Activated T-helper 2 cell treated with anti-CD3 and anti-CD28 coated beads, Interferon-gamma antibody, Interleukin-2, Interleukin-4, amounts not matched to agents 10 μg/mL and 5 μg/mL and 100 μg/mL, durations not matched to agents 14 hours and 24 hours and 36 hours (primary cell): ENCODE results near the gene GPD2. TPM values are rescaled to one million over a fixed set of nuclear protein-coding genes. Genes with fewer than 3 reads are reported as not detected.
A peak's percentile ranks its signal among the peaks of the same experiment; 100 is the strongest.

Experiments used
- DNase-seq: peaks from one replicate; pipeline ENCODE4 v3.0.0; 2021; ENCODE audit warnings: low spot score
- H3K27ac Mint-ChIP-seq: one replicate; pipeline ENCODE4 v1.8.0; 2021; ENCODE audit warnings: mixed read lengths
- H3K27me3 Mint-ChIP-seq: one replicate; pipeline ENCODE4 v1.8.0; 2021; ENCODE audit warnings: low read depth, mixed read lengths
- H3K36me3 Mint-ChIP-seq: one replicate; pipeline ENCODE4 v1.8.0; 2021; ENCODE audit warnings: low read depth, mixed read lengths
- H3K4me1 Mint-ChIP-seq: one replicate; pipeline ENCODE4 v1.8.0; 2021; ENCODE audit warnings: low read depth, mixed read lengths
- H3K4me3 Mint-ChIP-seq: one replicate; pipeline ENCODE4 v1.8.0; 2021; ENCODE audit warnings: low read depth, mild to moderate bottlenecking, moderate library complexity, mixed read lengths
- H3K9me3 Mint-ChIP-seq: one replicate; pipeline ENCODE4 v1.8.0; 2021; ENCODE audit warnings: mixed read lengths
- intact Hi-C: fragments of 100-400 bp; cut with micrococcal nuclease; formaldehyde crosslinking; loops from one replicate; pipeline ENCODE4 v1.15.1; 2023
- total RNA-seq: library from RNA; stranded (reverse); gene quantifications from 2 replicates; pipeline ENCODE4 v1.2.3, GENCODE V29; 2022

The GPD2 gene
- total RNA-seq, 1 donor from 2014 or later = 23.7 TPM

DNA sequence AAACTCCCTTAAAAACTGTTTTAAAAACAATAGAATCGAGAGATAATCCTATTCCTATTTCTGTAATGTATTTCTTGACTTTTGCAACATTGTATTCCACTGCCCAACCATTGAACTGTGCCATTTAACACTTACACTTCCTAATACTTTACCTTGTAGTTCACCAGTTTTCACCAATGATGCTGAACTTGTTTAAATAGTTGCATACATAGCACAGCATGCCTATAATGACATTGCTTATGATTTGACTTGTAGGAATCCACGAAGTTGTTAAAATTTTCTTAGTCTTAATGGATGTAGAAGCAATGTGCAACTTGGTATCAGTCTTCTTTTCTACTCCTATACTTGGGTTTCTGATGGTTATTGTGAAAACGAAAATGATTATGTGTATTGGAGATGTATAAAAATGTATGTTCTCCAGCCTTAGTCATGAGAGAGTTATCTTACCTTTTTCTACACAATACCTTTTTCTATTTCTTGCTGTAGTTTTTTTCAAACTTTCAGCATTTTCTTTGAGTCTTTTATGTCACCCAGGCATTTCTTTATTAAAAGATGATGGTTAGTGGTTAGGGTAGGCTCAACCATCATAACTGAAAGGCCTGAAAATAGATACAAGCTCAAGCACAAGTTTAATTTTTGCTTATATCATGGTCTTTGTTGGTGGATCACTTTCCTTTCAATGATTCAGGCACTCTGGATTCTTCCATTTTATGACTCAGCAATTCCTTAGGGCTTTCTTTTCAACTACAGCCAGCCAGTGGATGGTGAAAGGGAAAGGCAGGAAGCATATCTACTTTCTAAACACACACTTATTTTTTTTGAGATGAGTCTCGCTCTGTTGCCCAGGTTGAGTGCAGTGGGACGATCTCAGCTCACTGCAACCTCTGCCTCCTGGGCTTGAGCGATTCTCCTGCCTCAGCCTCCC is 9.4 kb downstream of the GPD2 start:
- peaks cover 12% of the 10 kb centered on the region for H3K4me1 Mint-ChIP-seq
- H3K27ac Mint-ChIP-seq = no peak overlapping the region
- H3K36me3 Mint-ChIP-seq = peaks cover 42% of the 10 kb centered on the region
- DNase-seq = no peak
- H3K4me3 Mint-ChIP-seq = no peak overlapping the region
- intact Hi-C loops = no loop called here
- H3K9me3 Mint-ChIP-seq = peaks cover 8% of the 10 kb centered on the region
- H3K27me3 Mint-ChIP-seq = no peaks in the 10 kb centered on the region

- peaks cover 40% of the 10 kb centered on the region for H3K36me3 Mint-ChIP-seq
- H3K4me1 Mint-ChIP-seq = peaks cover 13% of the 10 kb centered on the region
- no peak overlapping the region for H3K27ac Mint-ChIP-seq
- H3K9me3 Mint-ChIP-seq = peaks cover 13% of the 10 kb centered on the region
- intact Hi-C loops = no loop called here
- no peaks in the 10 kb centered on the region for H3K27me3 Mint-ChIP-seq
- no peak for DNase-seq
- H3K4me3 Mint-ChIP-seq = no peak overlapping the region
Observed at GRCh38 chr2:156447761-156448160, 11.6 kb downstream of the GPD2 start.

DNA sequence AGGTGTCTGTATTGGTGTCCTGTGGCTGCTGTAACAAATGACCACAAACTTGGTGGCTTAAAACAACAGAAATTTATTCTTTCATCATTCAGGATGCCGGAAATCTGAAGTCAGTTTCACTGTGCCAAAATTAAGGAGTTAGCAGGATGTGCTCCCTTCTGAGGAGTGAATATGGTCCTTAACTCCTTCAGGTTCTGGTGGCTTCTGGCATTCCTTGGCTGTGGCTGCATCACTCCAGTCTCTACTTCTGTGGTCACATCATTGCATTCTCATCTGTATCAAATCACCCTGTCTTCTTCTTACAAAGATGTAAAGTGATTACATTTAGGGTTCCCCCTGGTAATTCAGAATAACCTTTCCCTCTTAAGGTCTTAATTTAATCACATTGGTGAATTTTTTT is 12.6 kb downstream of the GPD2 start:
- intact Hi-C loops = no loop called here
- Mint-ChIP-seq H3K36me3 (peaks cover 43% of the 10 kb centered on the region), H3K4me1 (peaks cover 13% of the 10 kb centered on the region), H3K9me3 (peaks cover 17% of the 10 kb centered on the region), H3K27ac (no peak overlapping the region), H3K27me3 (no peaks in the 10 kb centered on the region), H3K4me3 (no peak overlapping the region)
- no peak for DNase-seq

- H3K4me1 Mint-ChIP-seq = peaks cover 26% of the 10 kb centered on the region
Observed at GRCh38 chr2:156452971-156453370, 16.8 kb downstream of the GPD2 start.

DNA sequence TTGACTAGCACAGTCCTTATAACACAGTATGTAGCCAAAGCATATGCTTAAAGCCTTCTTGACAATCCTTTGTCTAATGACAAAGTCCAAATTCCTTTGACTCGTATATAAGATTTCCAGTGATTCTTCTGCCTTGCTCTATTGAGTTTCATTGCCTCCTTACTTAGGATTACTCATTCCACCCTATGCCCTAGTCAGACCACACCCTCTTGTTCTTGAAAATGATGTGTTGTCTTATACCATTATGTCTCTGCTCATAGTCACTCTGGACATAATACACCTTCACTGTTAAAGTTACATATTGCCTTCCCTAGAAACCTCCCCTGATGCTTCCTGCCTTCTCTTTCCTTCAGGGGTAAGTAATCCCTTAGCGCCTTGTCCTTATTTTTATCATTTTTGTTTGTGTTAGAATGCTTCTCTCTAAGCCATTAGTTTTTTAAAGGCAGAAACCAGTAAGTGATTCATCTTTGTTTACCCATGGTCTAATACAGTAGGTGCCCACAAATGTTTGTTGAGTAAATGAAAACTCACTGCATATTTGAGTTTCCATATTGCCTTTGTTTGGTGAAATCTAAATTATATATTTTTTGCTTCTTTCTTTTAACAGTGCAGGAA is 19.3 kb downstream of the GPD2 start:
- DNase-seq = no peak
- peaks cover 37% of the 10 kb centered on the region for H3K36me3 Mint-ChIP-seq
- no peaks in the 10 kb centered on the region for H3K27me3 Mint-ChIP-seq
- H3K27ac Mint-ChIP-seq = no peak overlapping the region
- peaks cover 9% of the 10 kb centered on the region for H3K9me3 Mint-ChIP-seq
- intact Hi-C loops = loop anchor here (1.0 kb wide), 1 partner anchor 21 kb away; no protein-coding TSS in a partner anchor
- peaks cover 33% of the 10 kb centered on the region for H3K4me1 Mint-ChIP-seq
- H3K4me3 Mint-ChIP-seq = no peak overlapping the region

More at GRCh38 chr2:156452971-156453370, 16.8 kb downstream of the GPD2 start:
- DNase-seq = no peak
- no peak overlapping the region for H3K4me3 Mint-ChIP-seq
- no peaks in the 10 kb centered on the region for H3K27me3 Mint-ChIP-seq
- intact Hi-C loops = no loop called here
- H3K9me3 Mint-ChIP-seq = peaks cover 17% of the 10 kb centered on the region
- H3K36me3 Mint-ChIP-seq = peaks cover 51% of the 10 kb centered on the region
- H3K27ac Mint-ChIP-seq = no peak overlapping the region

DNA sequence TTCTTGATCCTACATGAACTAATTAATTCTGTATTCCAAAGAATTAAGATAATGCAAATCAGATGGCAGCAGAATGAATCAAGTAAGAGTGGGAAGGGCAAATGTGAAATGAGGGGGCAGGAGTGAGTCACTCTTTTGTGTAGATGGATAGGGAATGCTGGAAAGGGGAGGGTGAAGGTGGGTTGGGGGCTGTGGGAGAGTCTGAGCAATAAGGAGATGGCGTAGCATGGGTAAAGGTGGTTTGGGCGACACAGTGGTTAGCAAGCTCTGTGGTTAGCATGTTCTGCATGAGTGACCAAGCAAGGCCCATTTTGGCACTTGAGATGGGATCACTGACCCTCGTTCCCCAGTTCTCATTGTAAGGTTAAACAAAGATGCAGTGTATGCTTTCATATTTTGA is 20.4 kb downstream of the GPD2 start:
- no peak overlapping the region for H3K27ac Mint-ChIP-seq
- H3K27me3 Mint-ChIP-seq = no peaks in the 10 kb centered on the region
- peaks cover 35% of the 10 kb centered on the region for H3K4me1 Mint-ChIP-seq
- peaks cover 36% of the 10 kb centered on the region for H3K36me3 Mint-ChIP-seq
- no peak overlapping the region for H3K4me3 Mint-ChIP-seq
- H3K9me3 Mint-ChIP-seq = peaks cover 9% of the 10 kb centered on the region
- intact Hi-C loops = no loop called here
- DNase-seq = no peak

DNA sequence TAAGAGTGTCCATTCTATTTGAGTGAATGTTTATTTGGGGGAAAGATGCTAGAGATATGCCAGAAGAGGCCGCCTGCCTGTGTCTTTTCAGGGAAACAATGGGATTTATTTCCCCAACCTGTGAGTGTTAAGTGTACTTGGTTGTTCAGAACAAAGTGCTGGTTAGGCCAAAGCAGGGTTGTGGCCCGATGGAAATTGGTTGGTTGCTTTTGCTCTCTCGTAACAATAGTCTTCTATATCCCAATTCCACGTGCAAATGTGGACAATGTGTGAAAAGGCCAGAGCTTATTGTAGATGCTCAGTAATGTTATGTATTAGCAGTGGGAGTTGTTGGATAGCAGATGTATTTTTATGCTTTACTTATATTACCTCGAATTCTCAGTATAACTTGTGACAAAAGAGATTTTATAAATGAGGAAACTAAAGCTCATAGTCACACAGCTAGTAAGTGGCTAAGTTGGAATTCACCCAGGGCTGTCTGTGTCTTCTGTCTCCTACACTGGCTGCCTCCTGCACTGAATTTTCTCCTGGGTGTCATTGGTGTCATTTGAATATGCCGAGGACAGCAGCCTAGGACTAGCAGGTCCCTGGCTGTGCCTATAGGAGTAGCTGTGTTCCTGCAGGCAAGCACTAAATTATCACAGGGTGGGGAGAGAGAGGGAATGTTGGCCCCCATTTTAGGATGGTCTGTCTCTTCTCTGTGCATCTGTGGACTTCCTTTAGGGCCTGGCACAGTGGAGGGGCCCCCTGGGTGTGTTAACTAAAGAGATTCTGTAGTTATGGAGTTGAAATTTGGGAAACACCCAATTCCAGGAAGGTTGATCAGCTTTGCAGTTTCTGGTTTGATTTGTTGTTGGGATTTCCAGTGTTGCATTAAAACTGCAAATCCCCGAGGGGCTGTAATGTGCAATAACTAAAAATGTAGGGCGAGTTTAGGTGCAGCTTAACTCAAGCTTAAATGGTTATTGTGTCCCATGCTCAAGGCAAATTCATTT is 21.6 kb downstream of the GPD2 start:
- Mint-ChIP-seq H3K4me3 (no peak overlapping the region), H3K27ac (peak overlapping the region; percentile 6), H3K27me3 (no peaks in the 10 kb centered on the region), H3K9me3 (peaks cover 3% of the 10 kb centered on the region), H3K36me3 (peaks cover 28% of the 10 kb centered on the region), H3K4me1 (peaks cover 32% of the 10 kb centered on the region)
- DNase-seq = no peak
- intact Hi-C loops = no loop called here

DNA sequence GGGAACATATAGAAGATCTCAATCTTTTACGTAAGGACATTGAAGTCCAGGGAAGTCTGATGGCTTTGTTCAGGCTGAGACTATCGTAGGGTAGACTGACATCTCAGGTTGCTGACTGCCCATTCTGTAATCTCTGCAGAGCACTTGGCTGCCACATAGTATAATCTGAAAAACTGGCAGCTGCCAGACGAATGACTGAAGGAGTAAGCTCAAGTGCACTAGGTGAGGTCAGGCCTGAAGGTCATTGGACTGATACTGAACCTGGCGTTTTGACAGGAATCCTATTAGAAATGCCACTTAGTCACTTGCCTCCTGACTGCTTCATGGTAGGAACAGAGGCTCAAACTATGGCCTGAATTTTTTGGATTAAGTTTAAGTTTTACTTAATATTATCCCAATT is 23.5 kb downstream of the GPD2 start:
- Mint-ChIP-seq H3K27ac (no peak overlapping the region), H3K27me3 (no peaks in the 10 kb centered on the region), H3K4me3 (no peak overlapping the region), H3K9me3 (no peaks in the 10 kb centered on the region), H3K4me1 (peaks cover 29% of the 10 kb centered on the region), H3K36me3 (peaks cover 14% of the 10 kb centered on the region)
- no peak for DNase-seq
- intact Hi-C loops = no loop called here

- Mint-ChIP-seq H3K27me3 (no peaks in the 10 kb centered on the region), H3K36me3 (peaks cover 8% of the 10 kb centered on the region), H3K27ac (no peak overlapping the region), H3K4me3 (no peak overlapping the region), H3K9me3 (no peaks in the 10 kb centered on the region), H3K4me1 (peaks cover 20% of the 10 kb centered on the region)
- DNase-seq = no peak
- intact Hi-C loops = no loop called here
Observed at GRCh38 chr2:156464106-156464505, 27.9 kb downstream of the GPD2 start.

GRCh38 chr2:156465573-156465972 is 29.4 kb downstream of the GPD2 start:
- Mint-ChIP-seq H3K27ac (no peak overlapping the region), H3K4me3 (no peak overlapping the region), H3K4me1 (peaks cover 22% of the 10 kb centered on the region), H3K36me3 (peaks cover 8% of the 10 kb centered on the region), H3K9me3 (no peaks in the 10 kb centered on the region), H3K27me3 (no peaks in the 10 kb centered on the region)
- no peak for DNase-seq
- intact Hi-C loops = no loop called here

DNA sequence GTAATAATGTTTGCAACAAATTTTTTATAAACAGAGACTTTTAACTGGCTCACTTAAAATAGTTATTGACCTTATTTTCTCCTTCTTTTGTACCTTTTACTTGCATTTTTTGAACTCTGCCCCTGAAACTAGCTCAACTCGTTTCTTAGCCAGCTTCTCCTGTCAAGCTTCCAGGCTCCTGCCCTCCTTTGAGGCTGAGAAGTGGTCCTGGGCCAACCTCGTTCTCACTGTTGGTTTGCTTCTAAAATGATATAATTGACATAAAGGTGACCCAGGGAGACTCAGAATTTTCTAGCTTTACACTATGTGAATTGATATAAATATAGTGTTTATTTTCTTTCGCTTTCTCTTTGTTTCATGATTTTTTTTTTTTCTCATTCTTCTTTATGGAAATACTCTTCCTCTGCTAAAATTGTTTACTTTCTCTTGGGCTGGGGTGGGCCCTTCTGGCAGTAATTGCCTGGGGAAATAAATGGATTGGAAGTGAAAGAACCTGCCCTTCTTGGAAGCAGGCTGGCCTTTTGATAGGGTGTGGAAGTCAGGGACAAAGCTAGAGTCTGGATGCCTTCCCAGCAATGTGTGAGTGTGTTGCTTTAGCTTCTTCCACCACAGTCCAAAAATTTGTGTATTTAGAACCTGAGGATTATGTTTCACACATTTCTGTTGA is 30.7 kb downstream of the GPD2 start:
- H3K27ac Mint-ChIP-seq = no peak overlapping the region
- no peaks in the 10 kb centered on the region for H3K9me3 Mint-ChIP-seq
- peaks cover 8% of the 10 kb centered on the region for H3K36me3 Mint-ChIP-seq
- intact Hi-C loops = no loop called here
- peaks cover 29% of the 10 kb centered on the region for H3K4me1 Mint-ChIP-seq
- DNase-seq = no peak
- no peak overlapping the region for H3K4me3 Mint-ChIP-seq
- H3K27me3 Mint-ChIP-seq = no peaks in the 10 kb centered on the region

DNA sequence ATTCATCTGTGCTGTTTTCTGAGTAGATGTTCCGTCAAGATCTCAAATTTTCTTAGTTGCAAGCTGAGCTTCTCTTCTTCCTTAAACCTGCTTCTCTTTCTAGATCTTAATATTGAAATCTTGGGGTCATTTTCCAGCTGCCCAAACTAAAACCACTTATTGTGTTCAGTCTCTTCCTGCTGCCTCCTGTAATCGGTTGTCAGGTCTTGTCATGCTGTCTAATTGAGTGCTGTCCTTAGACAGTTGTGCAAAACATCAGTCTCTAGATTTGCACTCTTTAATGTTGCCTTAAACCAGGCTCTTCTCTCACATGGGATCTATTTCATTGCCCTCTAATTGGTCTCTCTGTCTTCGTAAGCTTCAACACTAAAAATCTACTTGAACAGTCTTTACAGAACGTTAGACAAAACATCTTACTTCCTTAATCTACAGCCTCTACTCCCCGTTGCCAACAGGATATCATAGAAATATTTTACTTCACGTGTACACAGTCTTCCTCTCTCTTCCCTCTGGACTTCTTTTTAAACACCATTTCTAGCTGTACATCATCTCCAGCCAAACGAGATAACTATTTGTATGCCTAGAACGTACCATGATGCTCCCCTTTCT is 34.9 kb downstream of the GPD2 start:
- DNase-seq = no peak
- Mint-ChIP-seq H3K4me3 (no peak overlapping the region), H3K27ac (no peak overlapping the region), H3K36me3 (peaks cover 7% of the 10 kb centered on the region), H3K4me1 (peaks cover 49% of the 10 kb centered on the region), H3K27me3 (no peaks in the 10 kb centered on the region), H3K9me3 (no peaks in the 10 kb centered on the region)
- intact Hi-C loops = loop anchor here (10.0 kb wide), 1 partner anchor 794 kb away; no protein-coding TSS in a partner anchor
